ENCODE measurements around the gene LRRC57.

LRRC57 gene

DNA sequence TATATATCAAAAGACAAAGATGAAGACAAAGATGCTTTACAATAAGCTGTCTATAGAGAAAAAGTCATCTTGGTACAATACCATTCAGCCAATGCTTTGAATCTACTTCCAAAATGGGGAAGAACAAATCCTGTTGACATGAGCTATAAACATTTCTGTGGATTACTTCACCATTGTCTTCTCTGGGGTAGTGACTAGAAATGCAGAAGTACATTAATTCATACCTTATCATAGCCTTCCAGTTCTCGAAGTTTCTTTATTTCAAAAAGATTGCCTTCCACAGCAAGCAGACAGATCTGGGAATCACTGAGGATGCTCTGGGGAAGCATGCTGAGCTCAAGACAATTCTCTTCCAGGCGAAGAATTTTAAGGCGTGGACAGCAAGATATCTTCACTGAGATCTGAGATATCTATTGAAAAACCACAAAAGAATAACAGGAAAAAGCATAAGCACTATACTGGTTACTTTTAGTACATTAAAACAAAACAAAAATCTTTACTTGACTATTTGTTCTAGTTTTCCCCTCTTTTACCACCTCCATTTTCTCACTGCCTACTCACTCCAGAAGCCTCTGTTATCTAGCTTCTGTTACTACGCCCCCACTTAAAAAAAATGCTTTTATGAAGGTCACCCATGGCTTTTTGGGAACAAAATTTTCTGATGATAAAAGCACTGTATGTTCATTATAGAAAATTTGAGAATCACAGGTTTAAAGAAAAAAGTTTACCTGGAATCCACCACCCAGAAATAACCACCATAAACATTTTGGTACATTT lies 3.6 kb downstream of the LRRC57 start:
- Histone ChIP-seq H3K27me3 (ENCODE audit: control insufficient read depth, insufficient read depth, low read length) (no peaks in the 10 kb centered on the region), H3K9me3 (replicated peaks; ENCODE audit: low read length) (no peaks in the 10 kb centered on the region), H3K36me3 (ENCODE audit: insufficient read depth, low read length) (peaks cover 23% of the 10 kb centered on the region), H3K9ac (ENCODE audit: low read depth, low read length) (no peak overlapping the region), H3K4me1 (ENCODE audit: control insufficient read depth, insufficient read depth, low read length) (peaks cover 22% of the 10 kb centered on the region), H3K4me2 (ENCODE audit: low read length) (no peak overlapping the region), H3K4me3 (ENCODE audit: low read length) (no peak overlapping the region)

DNA sequence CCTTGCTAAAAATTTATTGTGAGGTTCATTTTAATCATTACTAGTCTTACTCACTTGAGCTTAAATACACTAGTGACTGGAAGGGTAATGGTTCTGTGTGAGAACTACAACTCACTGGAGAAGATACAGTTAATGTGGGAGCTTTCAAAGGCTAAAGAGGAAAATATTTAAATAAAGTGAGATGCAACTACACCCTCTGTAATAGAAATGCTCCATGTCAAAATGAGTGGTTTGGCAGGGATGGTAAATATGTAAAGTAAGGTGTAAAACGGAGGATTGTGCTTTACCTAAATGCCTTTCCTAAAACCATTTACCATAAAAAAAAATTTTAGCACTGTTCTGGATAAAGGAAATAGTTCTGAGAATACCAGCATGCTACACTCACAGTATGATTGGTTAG lies 15.3 kb downstream of the LRRC57 start:
- no peak overlapping the region for H3K4me2 ChIP-seq (ENCODE audit: low read length)
- H3K27me3 ChIP-seq (ENCODE audit: control insufficient read depth, insufficient read depth, low read length): no peaks in the 10 kb centered on the region
- no peaks in the 10 kb centered on the region for H3K4me1 ChIP-seq (ENCODE audit: control insufficient read depth, insufficient read depth, low read length)
- H3K9ac ChIP-seq (ENCODE audit: low read depth, low read length): no peak overlapping the region
- H3K36me3 ChIP-seq (ENCODE audit: insufficient read depth, low read length): peaks cover 36% of the 10 kb centered on the region
- no peak overlapping the region for H3K4me3 ChIP-seq (ENCODE audit: low read length)
- H3K9me3 ChIP-seq (replicated peaks; ENCODE audit: low read length): no peaks in the 10 kb centered on the region

DNA sequence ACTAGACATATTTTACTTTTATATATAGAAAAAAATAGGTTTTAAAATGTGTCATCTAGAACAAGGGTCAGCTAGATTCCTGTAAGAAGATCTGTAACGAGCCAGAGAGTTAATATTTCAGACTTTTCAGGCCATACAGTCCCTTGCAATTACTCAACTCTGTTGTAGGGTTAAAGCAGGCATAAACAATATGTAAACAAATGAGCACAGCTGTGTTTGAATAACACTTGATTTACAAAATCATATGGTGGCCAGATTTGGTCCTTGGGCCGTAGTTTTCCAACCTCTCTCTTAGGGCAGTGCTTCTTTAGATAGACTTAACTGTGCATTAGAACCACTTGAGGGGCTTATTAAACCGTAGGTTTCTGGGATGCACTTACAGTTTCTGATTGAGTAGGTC lies 19.6 kb downstream of the LRRC57 start:
- H3K4me3 ChIP-seq (ENCODE audit: low read length): no peak overlapping the region
- no peaks in the 10 kb centered on the region for H3K27me3 ChIP-seq (ENCODE audit: control insufficient read depth, insufficient read depth, low read length)
- no peaks in the 10 kb centered on the region for H3K9me3 ChIP-seq (replicated peaks; ENCODE audit: low read length)
- no peaks in the 10 kb centered on the region for H3K4me1 ChIP-seq (ENCODE audit: control insufficient read depth, insufficient read depth, low read length)
- no peak overlapping the region for H3K4me2 ChIP-seq (ENCODE audit: low read length)
- no peak overlapping the region for H3K9ac ChIP-seq (ENCODE audit: low read depth, low read length)
- H3K36me3 ChIP-seq (ENCODE audit: insufficient read depth, low read length): peaks cover 42% of the 10 kb centered on the region

GRCh38 chr15:42523331-42523730 lies 25.3 kb downstream of the LRRC57 start:
- H3K9me3 ChIP-seq (replicated peaks; ENCODE audit: low read length): no peaks in the 10 kb centered on the region
- H3K27me3 ChIP-seq (ENCODE audit: control insufficient read depth, insufficient read depth, low read length): no peaks in the 10 kb centered on the region
- H3K4me1 ChIP-seq (ENCODE audit: control insufficient read depth, insufficient read depth, low read length): no peaks in the 10 kb centered on the region
- H3K9ac ChIP-seq (ENCODE audit: low read depth, low read length): no peak overlapping the region
- H3K4me3 ChIP-seq (ENCODE audit: low read length): no peak overlapping the region
- no peak overlapping the region for H3K4me2 ChIP-seq (ENCODE audit: low read length)
- peaks cover 40% of the 10 kb centered on the region for H3K36me3 ChIP-seq (ENCODE audit: insufficient read depth, low read length)

DNA sequence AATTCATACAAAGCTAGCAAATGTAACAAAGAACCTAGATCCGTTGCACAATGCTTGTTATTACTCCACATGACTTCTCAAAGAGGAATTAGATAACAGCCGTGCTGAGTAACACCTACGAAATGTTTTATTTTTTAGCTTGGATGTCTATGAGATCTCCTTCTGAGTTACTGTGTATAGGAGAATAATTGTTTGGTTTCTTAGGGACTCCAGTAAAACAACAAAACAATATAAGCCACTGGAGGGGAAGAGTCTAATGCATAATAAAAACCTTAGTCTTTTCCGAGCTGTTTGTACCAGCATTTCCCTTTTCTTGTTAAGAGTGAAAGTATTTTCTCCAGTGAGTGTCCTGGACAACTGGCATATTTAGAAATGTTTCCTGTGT lies 37.6 kb downstream of the LRRC57 start:
- no peaks in the 10 kb centered on the region for H3K9me3 ChIP-seq (replicated peaks; ENCODE audit: low read length)
- H3K4me3 ChIP-seq (ENCODE audit: low read length): no peak overlapping the region
- no peaks in the 10 kb centered on the region for H3K27me3 ChIP-seq (ENCODE audit: control insufficient read depth, insufficient read depth, low read length)
- H3K9ac ChIP-seq (ENCODE audit: low read depth, low read length): peak overlapping the region; percentile 28
- H3K4me1 ChIP-seq (ENCODE audit: control insufficient read depth, insufficient read depth, low read length): peaks cover 36% of the 10 kb centered on the region
- peaks cover 24% of the 10 kb centered on the region for H3K36me3 ChIP-seq (ENCODE audit: insufficient read depth, low read length)
- peak overlapping the region; percentile 39 for H3K4me2 ChIP-seq (ENCODE audit: low read length)

- Histone ChIP-seq H3K4me1 (ENCODE audit: control insufficient read depth, insufficient read depth, low read length) (peaks cover 37% of the 10 kb centered on the region), H3K4me3 (ENCODE audit: low read length) (no peak overlapping the region), H3K9ac (ENCODE audit: low read depth, low read length) (peak overlapping the region; percentile 18), H3K4me2 (ENCODE audit: low read length) (peak overlapping the region; percentile 24), H3K36me3 (ENCODE audit: insufficient read depth, low read length) (peaks cover 19% of the 10 kb centered on the region), H3K27me3 (ENCODE audit: control insufficient read depth, insufficient read depth, low read length) (no peaks in the 10 kb centered on the region), H3K9me3 (replicated peaks; ENCODE audit: low read length) (no peaks in the 10 kb centered on the region)
These were observed 38.2 kb downstream of the LRRC57 start for GRCh38 chr15:42510258-42511006.

DNA sequence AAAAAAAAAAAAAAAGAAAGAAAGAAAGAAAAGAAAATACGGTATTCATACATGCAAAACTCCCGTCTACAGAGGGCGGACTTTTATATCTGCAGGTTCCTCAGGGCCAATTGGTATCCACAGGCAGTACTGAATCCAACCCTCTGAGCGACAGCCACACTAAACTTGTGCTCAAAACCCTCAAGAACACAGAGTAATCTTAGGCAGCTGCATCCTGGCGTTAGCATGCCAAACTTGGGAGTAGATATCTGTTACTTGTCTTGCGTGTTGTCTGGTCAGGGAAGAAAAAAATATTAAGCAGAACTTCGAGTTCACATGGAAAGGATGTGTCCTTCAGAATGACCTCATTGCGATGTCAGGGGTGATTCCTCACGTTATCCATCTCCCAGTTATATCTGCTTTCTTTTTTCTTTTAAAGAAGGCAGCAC lies 40.3 kb downstream of the LRRC57 start:
- H3K9ac ChIP-seq (ENCODE audit: low read depth, low read length): no peak overlapping the region
- H3K4me1 ChIP-seq (ENCODE audit: control insufficient read depth, insufficient read depth, low read length): peaks cover 48% of the 10 kb centered on the region
- H3K4me3 ChIP-seq (ENCODE audit: low read length): no peak overlapping the region
- H3K9me3 ChIP-seq (replicated peaks; ENCODE audit: low read length): no peaks in the 10 kb centered on the region
- H3K4me2 ChIP-seq (ENCODE audit: low read length): no peak overlapping the region
- H3K36me3 ChIP-seq (ENCODE audit: insufficient read depth, low read length): peaks cover 2% of the 10 kb centered on the region
- no peaks in the 10 kb centered on the region for H3K27me3 ChIP-seq (ENCODE audit: control insufficient read depth, insufficient read depth, low read length)

GRCh38 chr15:42507514-42507913 lies 41.1 kb downstream of the LRRC57 start:
- peaks cover 48% of the 10 kb centered on the region for H3K4me1 ChIP-seq (ENCODE audit: control insufficient read depth, insufficient read depth, low read length)
- H3K4me2 ChIP-seq (ENCODE audit: low read length): no peak overlapping the region
- no peaks in the 10 kb centered on the region for H3K9me3 ChIP-seq (replicated peaks; ENCODE audit: low read length)
- H3K36me3 ChIP-seq (ENCODE audit: insufficient read depth, low read length): no peaks in the 10 kb centered on the region
- H3K27me3 ChIP-seq (ENCODE audit: control insufficient read depth, insufficient read depth, low read length): no peaks in the 10 kb centered on the region
- H3K4me3 ChIP-seq (ENCODE audit: low read length): no peak overlapping the region
- no peak overlapping the region for H3K9ac ChIP-seq (ENCODE audit: low read depth, low read length)

DNA sequence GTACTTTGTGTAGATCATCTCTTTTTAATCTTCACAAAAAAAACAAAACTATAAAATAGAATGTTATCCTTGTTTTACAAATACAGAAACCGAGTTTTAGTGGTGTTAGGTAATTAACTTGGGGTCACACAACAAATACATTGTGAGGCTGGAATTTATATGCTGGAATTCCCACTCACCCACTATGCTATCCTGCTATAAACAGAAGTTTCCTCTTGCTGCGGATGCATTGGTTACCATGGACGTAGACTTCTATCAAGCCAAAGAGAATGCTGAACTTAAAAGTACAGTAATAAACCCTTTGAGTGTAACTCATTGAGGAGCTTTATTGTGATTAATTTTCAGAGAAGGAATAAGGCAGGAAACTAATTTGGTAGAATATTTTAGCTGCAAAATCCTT lies 44.0 kb downstream of the LRRC57 start:
- Histone ChIP-seq H3K4me1 (ENCODE audit: control insufficient read depth, insufficient read depth, low read length) (peaks cover 43% of the 10 kb centered on the region), H3K4me3 (ENCODE audit: low read length) (no peak overlapping the region), H3K4me2 (ENCODE audit: low read length) (peak overlapping the region; percentile 7), H3K9me3 (replicated peaks; ENCODE audit: low read length) (no peaks in the 10 kb centered on the region), H3K27me3 (ENCODE audit: control insufficient read depth, insufficient read depth, low read length) (no peaks in the 10 kb centered on the region), H3K36me3 (ENCODE audit: insufficient read depth, low read length) (peaks cover 3% of the 10 kb centered on the region), H3K9ac (ENCODE audit: low read depth, low read length) (no peak overlapping the region)

DNA sequence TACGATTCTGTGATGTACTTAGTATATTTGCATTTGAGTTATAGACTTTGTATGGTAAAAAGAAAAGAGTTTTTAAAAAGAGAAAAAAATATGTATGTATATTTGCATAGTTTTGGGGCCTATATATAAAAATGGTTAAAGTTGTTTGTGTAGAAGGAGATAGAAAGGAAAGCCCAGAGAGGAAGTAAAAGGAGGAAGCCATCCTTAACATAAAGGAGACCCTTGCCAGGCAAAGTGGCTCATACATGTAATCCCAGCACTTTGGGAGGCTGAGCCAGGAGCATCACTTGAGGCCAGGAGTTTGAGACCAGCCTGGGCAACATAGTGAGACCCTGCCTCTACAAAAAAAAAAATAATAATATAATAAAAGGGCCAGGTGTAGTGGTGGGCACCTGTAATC lies 44.8 kb downstream of the LRRC57 start:
- Histone ChIP-seq H3K4me1 (ENCODE audit: control insufficient read depth, insufficient read depth, low read length) (peaks cover 49% of the 10 kb centered on the region), H3K4me2 (ENCODE audit: low read length) (no peak overlapping the region), H3K27me3 (ENCODE audit: control insufficient read depth, insufficient read depth, low read length) (no peaks in the 10 kb centered on the region), H3K4me3 (ENCODE audit: low read length) (no peak overlapping the region), H3K9ac (ENCODE audit: low read depth, low read length) (no peak overlapping the region), H3K36me3 (ENCODE audit: insufficient read depth, low read length) (peaks cover 3% of the 10 kb centered on the region), H3K9me3 (replicated peaks; ENCODE audit: low read length) (no peaks in the 10 kb centered on the region)

DNA sequence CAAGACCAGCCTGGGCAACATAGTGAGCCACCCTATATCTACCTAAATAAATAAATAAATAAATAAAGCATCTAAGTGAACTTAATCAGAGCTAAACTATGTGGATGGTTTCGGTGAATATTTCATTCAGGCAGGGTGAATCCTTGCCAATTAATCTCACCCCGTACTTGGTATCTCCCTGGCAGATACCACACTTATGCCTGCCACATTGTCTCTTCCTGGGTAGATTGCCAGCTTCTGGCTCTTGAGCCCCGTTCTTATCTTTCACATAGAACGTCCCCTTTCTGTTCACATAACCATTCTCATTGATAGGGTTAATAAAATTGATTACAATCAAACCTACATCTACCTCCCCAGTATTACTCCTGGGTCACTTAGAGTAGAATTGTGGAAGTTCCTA lies 46.1 kb downstream of the LRRC57 start:
- Histone ChIP-seq H3K9ac (ENCODE audit: low read depth, low read length) (no peak overlapping the region), H3K27me3 (ENCODE audit: control insufficient read depth, insufficient read depth, low read length) (no peaks in the 10 kb centered on the region), H3K9me3 (replicated peaks; ENCODE audit: low read length) (no peaks in the 10 kb centered on the region), H3K4me2 (ENCODE audit: low read length) (no peak overlapping the region), H3K36me3 (ENCODE audit: insufficient read depth, low read length) (peaks cover 3% of the 10 kb centered on the region), H3K4me1 (ENCODE audit: control insufficient read depth, insufficient read depth, low read length) (peaks cover 36% of the 10 kb centered on the region), H3K4me3 (ENCODE audit: low read length) (no peak overlapping the region)

Data from skeletal muscle satellite cell (primary cell).